ENCODE data around the gene TOMM40. TPM values are rescaled to one million over a fixed set of nuclear protein-coding genes. Genes with fewer than 3 reads are reported as not detected.

TOMM40 gene
- total and polyA plus RNA-seq, 4 donors, result 17.6 to 76.8 (median 62.2) TPM

DNA sequence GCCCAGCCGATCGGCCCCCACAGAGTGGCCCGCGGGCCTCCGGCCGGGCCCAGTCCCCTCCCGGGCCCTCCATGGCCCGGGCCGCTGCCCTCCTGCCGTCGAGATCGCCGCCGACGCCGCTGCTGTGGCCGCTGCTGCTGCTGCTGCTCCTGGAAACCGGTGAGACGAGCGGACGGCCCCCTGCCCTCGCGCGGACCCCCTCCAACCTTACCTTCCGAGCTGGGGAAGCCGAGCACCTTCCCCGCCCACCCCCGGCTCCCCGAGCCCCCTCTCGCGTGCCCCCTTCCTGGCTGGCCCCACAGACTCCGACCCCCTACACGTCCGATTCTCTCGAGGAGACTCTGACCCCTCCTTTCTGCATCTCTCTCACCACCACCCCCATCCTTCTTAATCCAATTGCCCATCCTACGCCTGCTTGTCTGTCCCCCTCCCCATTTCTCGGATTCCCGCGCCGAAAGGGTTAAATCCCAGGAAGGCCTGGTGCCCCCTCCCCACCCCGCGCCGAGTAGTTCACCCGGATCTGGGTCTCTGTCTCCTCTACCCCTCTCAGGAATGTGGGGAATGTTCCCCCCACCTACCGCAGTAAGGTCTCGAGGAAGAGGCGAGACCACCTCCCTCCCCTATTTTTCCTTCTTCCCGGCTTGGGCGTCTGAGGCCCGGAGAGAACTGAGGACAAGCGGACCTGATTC, 44.5 kb upstream of the TOMM40 start:
- H3K36me3 ChIP-seq (ENCODE audit: control insufficient read depth in 4 of 4, insufficient read depth in 4 of 4, low read length in 4 of 4), result no peaks in the 10 kb centered on the region
- peak overlapping the region; percentile 93 to 98 for H3K9ac ChIP-seq (ENCODE audit: insufficient read depth in 1 of 2, low read length in 2 of 2)
- no peaks in the 10 kb centered on the region for H3K27me3 ChIP-seq (ENCODE audit: control insufficient read depth in 3 of 3, insufficient read depth in 3 of 3, low read length in 2 of 3)
- H3K27ac ChIP-seq (ENCODE audit: low read depth in 1 of 2, low read length in 1 of 2), result peak overlapping the region; percentile 95 to 96
- TF ChIP-seq, protein P1, sequence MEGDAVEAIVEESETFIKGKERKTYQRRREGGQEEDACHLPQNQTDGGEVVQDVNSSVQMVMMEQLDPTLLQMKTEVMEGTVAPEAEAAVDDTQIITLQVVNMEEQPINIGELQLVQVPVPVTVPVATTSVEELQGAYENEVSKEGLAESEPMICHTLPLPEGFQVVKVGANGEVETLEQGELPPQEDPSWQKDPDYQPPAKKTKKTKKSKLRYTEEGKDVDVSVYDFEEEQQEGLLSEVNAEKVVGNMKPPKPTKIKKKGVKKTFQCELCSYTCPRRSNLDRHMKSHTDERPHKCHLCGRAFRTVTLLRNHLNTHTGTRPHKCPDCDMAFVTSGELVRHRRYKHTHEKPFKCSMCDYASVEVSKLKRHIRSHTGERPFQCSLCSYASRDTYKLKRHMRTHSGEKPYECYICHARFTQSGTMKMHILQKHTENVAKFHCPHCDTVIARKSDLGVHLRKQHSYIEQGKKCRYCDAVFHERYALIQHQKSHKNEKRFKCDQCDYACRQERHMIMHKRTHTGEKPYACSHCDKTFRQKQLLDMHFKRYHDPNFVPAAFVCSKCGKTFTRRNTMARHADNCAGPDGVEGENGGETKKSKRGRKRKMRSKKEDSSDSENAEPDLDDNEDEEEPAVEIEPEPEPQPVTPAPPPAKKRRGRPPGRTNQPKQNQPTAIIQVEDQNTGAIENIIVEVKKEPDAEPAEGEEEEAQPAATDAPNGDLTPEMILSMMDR (IDR thresholded peaks at IDR 0.05; ENCODE audit: control extremely low read depth, extremely low read depth), result no peak
- no peaks in the 10 kb centered on the region for H3K9me3 ChIP-seq (ENCODE audit: control insufficient read depth in 4 of 4, insufficient read depth in 3 of 4, low read length in 3 of 4)
- WGBS, 2 donors, result 0 to 1% methylated on average over 43 to 51 of the region's 51 CpGs
- peak overlapping the region; percentile 84 for H3K4me3 ChIP-seq
- H3K4me1 ChIP-seq (ENCODE audit: control insufficient read depth in 5 of 5, insufficient read depth in 5 of 5, low read length in 5 of 5), result peaks cover 3 to 28% (median 12%) of the 10 kb centered on the region in 5 donors
- ATAC-seq (ENCODE audit: insufficient read depth, low FRiP score) (no peak), DNase-seq (peak; percentile 62 to 76 (median 73))

DNA sequence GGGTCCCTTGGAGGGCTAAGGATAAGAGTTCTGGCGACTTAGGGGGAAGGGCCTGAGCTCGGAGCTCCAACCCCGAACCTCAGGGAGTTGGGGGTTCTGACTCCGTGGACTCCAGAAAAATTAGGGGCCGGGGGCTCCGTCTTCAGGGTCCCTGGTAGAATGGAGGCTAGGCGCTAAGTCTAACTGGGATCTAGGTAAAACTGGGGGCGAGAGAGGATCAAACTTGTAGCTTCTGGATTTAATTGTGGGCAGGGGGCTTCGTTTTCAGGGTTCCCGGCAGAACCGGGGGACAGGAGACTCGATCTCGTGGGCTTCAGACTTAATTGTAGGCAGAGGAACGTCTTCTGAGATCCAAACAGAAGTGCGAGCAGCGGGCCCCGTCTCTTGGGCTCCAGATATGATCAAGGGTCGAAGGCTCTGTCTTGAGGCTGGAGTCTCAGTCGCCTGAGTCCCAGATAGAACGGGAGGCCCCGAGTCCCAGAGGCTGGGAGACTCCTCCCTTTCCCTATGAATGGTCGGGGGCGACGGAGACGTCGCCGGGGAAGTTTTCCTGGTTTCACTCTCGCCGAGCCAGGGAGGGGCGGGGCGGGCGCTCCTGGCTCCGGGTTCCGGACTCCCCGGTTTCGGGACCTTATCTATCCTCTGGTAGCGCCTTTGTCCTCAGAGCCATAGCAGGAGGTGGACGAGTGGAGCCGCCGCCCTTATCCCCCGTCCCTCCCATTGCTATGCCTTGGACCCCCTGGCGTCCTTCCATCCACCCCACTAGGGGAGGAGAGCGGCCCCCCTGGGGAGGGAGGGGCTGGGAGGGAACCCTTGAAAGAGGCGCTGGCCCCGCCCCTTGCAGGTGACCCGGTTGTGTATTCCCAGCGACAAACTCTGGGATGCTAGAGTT, 43.7 kb upstream of the TOMM40 start:
- H3K27me3 ChIP-seq (ENCODE audit: control insufficient read depth in 3 of 3, insufficient read depth in 3 of 3, low read length in 2 of 3), result no peaks in the 10 kb centered on the region
- ATAC-seq (ENCODE audit: insufficient read depth, low FRiP score), result no peak
- H3K4me3 ChIP-seq, result peak overlapping the region; percentile 84
- H3K36me3 ChIP-seq (ENCODE audit: control insufficient read depth in 4 of 4, insufficient read depth in 4 of 4, low read length in 4 of 4), result peaks cover 0 to 2% (median 0%) of the 10 kb centered on the region in 4 donors
- 1 to 2% methylated on average over 46 to 47 of the region's 47 CpGs for WGBS, 2 donors
- DNase-seq, result peak; percentile 82 to 85 (median 83)
- H3K27ac ChIP-seq (ENCODE audit: low read depth in 1 of 2, low read length in 1 of 2), result peak overlapping the region; percentile 95 to 96
- TF ChIP-seq, protein P1 (IDR thresholded peaks at IDR 0.05; ENCODE audit: control extremely low read depth, extremely low read depth), result no peak
- H3K9ac ChIP-seq (ENCODE audit: insufficient read depth in 1 of 2, low read length in 2 of 2), result peak overlapping the region; percentile 93 to 98
- H3K4me1 ChIP-seq (ENCODE audit: control insufficient read depth in 5 of 5, insufficient read depth in 5 of 5, low read length in 5 of 5), result peaks cover 3 to 28% (median 12%) of the 10 kb centered on the region in 5 donors
- no peaks in the 10 kb centered on the region for H3K9me3 ChIP-seq (ENCODE audit: control insufficient read depth in 4 of 4, insufficient read depth in 3 of 4, low read length in 3 of 4)

DNA sequence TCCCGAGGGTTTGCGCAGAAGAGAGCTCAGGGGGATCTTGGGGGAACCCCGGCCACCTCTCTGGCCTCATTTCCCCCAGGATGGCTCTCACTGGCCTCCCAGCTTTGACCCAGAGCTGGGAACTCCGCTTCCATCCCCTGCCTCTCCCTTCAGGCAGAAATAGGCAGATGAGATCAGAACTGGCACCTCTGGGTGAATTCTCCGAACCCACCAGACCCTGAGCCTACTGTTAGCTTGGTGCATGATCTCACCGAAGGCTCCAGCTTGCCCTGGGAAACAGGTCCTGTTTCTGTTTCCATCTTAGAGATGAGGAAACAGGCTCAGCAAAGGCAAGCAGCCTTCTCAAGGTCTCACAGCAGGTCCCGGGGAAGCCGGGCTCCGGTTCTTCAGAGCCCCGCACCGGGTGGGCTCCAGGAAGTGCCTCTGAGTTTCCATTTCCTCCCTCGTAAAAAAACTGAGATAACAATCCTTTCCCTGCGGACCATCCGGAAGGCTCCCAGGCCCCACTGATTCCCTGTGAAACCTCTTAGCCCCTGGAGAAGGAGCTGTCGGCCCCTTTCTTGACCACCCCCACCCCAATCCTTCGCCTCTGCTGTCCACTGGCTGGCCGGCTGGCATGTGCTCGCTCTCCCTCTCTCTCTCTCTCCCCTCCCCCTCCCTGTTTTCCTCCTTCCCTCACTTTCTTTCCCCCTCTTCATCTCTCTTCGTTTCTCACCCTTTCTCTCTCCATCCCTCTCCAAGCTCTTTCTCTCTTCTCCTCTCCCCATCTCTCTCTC, 42.8 kb upstream of the TOMM40 start:
- Histone ChIP-seq H3K36me3 (ENCODE audit: control insufficient read depth in 4 of 4, insufficient read depth in 4 of 4, low read length in 4 of 4) (peaks cover 0 to 2% (median 0%) of the 10 kb centered on the region in 4 donors), H3K4me1 (ENCODE audit: control insufficient read depth in 5 of 5, insufficient read depth in 5 of 5, low read length in 5 of 5) (peaks cover 3 to 28% (median 12%) of the 10 kb centered on the region in 5 donors), H3K9me3 (ENCODE audit: control insufficient read depth in 4 of 4, insufficient read depth in 3 of 4, low read length in 3 of 4) (no peaks in the 10 kb centered on the region), H3K27ac (ENCODE audit: low read depth in 1 of 2, low read length in 1 of 2) (peak overlapping the region; percentile 95 to 96), H3K27me3 (ENCODE audit: control insufficient read depth in 3 of 3, insufficient read depth in 3 of 3, low read length in 2 of 3) (no peaks in the 10 kb centered on the region), H3K4me3 (peak overlapping the region; percentile 39), H3K9ac (ENCODE audit: insufficient read depth in 1 of 2, low read length in 2 of 2) (peak overlapping the region; percentile 45 to 55)
- DNase-seq, result peak; percentile 57 to 72 (median 70)
- WGBS, 2 donors, result 19 to 27% methylated on average over 19 of the region's 19 CpGs
- ATAC-seq (ENCODE audit: insufficient read depth, low FRiP score), result no peak
- TF ChIP-seq, protein P1 (IDR thresholded peaks at IDR 0.05; ENCODE audit: control extremely low read depth, extremely low read depth), result no peak

Measured in lung (tissue), 12 donors.